DOHH2 (cell line): ENCODE data around the gene RNF11.

Experiments
- H3F3A ChIP-seq: fragments of 200-600 bp; sonication (generic), shearing (Covaris generic); 2 replicates; pipeline ENCODE4 v1.6.0; 2016; ENCODE audit warnings: antibody characterized with exemption, mild to moderate bottlenecking; ENCODE audit not compliant: control insufficient read depth, insufficient read depth
- H3K27ac ChIP-seq: fragments of 200-600 bp; sonication (generic); 2 replicates; pipeline ENCODE4 v1.5.1; 2014; ENCODE audit warnings: low read depth, mild to moderate bottlenecking, low read length, moderate library complexity
- H3K27me3 ChIP-seq: fragments of 200-600 bp; sonication (generic); 2 replicates; pipeline ENCODE4 v1.6.1; 2014; ENCODE audit warnings: mild to moderate bottlenecking, low read length, mixed read lengths; ENCODE audit not compliant: control insufficient read depth
- H3K36me3 ChIP-seq: fragments of 200-600 bp; sonication (generic); 2 replicates; pipeline ENCODE4 v1.6.1; 2014; ENCODE audit warnings: mild to moderate bottlenecking, low read length, moderate library complexity, mixed read lengths; ENCODE audit not compliant: control insufficient read depth
- H3K4me1 ChIP-seq: fragments of 200-600 bp; sonication (generic); 2 replicates; pipeline ENCODE4 v1.6.1; 2014; ENCODE audit warnings: mild to moderate bottlenecking, low read length, mixed read lengths; ENCODE audit not compliant: control insufficient read depth
- H3K4me2 ChIP-seq: fragments of 200-600 bp; sonication (generic); 2 replicates; pipeline ENCODE4 v1.6.0; 2014; ENCODE audit warnings: mild to moderate bottlenecking, low read length, moderate library complexity
- H3K4me3 ChIP-seq: fragments of 200-600 bp; sonication (generic); 2 replicates; pipeline ENCODE4 v1.5.1; 2014; ENCODE audit warnings: mild to moderate bottlenecking, low read length, mixed read lengths
- H3K79me2 ChIP-seq: fragments of 200-600 bp; sonication (generic); 2 replicates; pipeline ENCODE4 v1.6.1; 2014; ENCODE audit warnings: mild to moderate bottlenecking, low read length, mixed read lengths; ENCODE audit not compliant: control insufficient read depth
- H3K9me2 ChIP-seq: fragments of 200-600 bp; sonication (generic); replicated peaks from 2 replicates; pipeline ENCODE4 v1.6.1; 2014; ENCODE audit warnings: mild to moderate bottlenecking, low read length, mixed read lengths; ENCODE audit not compliant: control insufficient read depth
- H3K9me3 ChIP-seq: fragments of 200-600 bp; sonication (generic); 2 replicates; pipeline ENCODE4 v1.6.1; 2014; ENCODE audit warnings: antibody characterized with exemption, low read length, mixed read lengths; ENCODE audit not compliant: control insufficient read depth, insufficient read depth
- H4K20me1 ChIP-seq: fragments of 200-600 bp; sonication (generic); 2 replicates; pipeline ENCODE4 v1.6.0; 2014; ENCODE audit warnings: low read depth, mild to moderate bottlenecking, antibody characterized with exemption, low read length, moderate library complexity; ENCODE audit not compliant: control insufficient read depth, insufficient read depth
- CTCF ChIP-seq: fragments of 200-600 bp; sonication (generic); IDR thresholded peaks from one replicate; pipeline ENCODE4 v1.5.1; 2014; ENCODE audit warnings: antibody characterized with exemption, mild to moderate bottlenecking, low read depth, low read length; ENCODE audit not compliant: poor library complexity, severe bottlenecking
- EZH2phosphoT487 ChIP-seq: fragments of 200-600 bp; sonication (generic); IDR thresholded peaks from 2 replicates; pipeline ENCODE4 v1.6.1; 2017; ENCODE audit warnings: borderline replicate concordance, mild to moderate bottlenecking, antibody characterized with exemption, low read length, moderate library complexity, mixed read lengths

Gene RNF11

GRCh38 chr1:51289676-51290488, 53.8 kb downstream of the RNF11 start:
- Histone ChIP-seq H3K9me3 (no peaks in the 10 kb centered on the region), H3K4me1 (no peaks in the 10 kb centered on the region), H3F3A (no peaks in the 10 kb centered on the region), H3K27ac (no peak overlapping the region), H3K4me3 (no peak overlapping the region), H4K20me1 (no peaks in the 10 kb centered on the region), H3K4me2 (no peak overlapping the region), H3K79me2 (no peaks in the 10 kb centered on the region), H3K36me3 (no peaks in the 10 kb centered on the region), H3K9me2 (no peaks in the 10 kb centered on the region), H3K27me3 (peaks cover 19% of the 10 kb centered on the region)
- TF ChIP-seq EZH2phosphoT487 = no peak
- no peak for TF ChIP-seq CTCF

GRCh38 chr1:51290489-51290847, 54.4 kb downstream of the RNF11 start:
- H3K4me1 ChIP-seq = no peaks in the 10 kb centered on the region
- TF ChIP-seq EZH2phosphoT487 = no peak
- no peak for TF ChIP-seq CTCF
- no peaks in the 10 kb centered on the region for H3K9me3 ChIP-seq
- H3K36me3 ChIP-seq = no peaks in the 10 kb centered on the region
- no peaks in the 10 kb centered on the region for H3K9me2 ChIP-seq
- H3K27me3 ChIP-seq = peaks cover 21% of the 10 kb centered on the region
- H3K4me3 ChIP-seq = no peak overlapping the region
- H3F3A ChIP-seq = no peaks in the 10 kb centered on the region
- no peaks in the 10 kb centered on the region for H4K20me1 ChIP-seq
- no peaks in the 10 kb centered on the region for H3K79me2 ChIP-seq
- no peak overlapping the region for H3K4me2 ChIP-seq
- H3K27ac ChIP-seq = no peak overlapping the region

- Histone ChIP-seq H3K79me2 (no peaks in the 10 kb centered on the region), H3K4me3 (no peak overlapping the region), H3K9me2 (no peaks in the 10 kb centered on the region), H3K27ac (no peak overlapping the region), H3F3A (no peaks in the 10 kb centered on the region), H3K4me1 (peaks cover 7% of the 10 kb centered on the region), H3K4me2 (no peak overlapping the region), H3K27me3 (peaks cover 9% of the 10 kb centered on the region), H4K20me1 (no peaks in the 10 kb centered on the region), H3K36me3 (no peaks in the 10 kb centered on the region), H3K9me3 (no peaks in the 10 kb centered on the region)
- TF ChIP-seq CTCF = no peak
- no peak for TF ChIP-seq EZH2phosphoT487
Measured at GRCh38 chr1:51293898-51294515, 57.9 kb downstream of the RNF11 start.
